Epithelial cell of esophagus (primary cell): ENCODE measurements around the gene YWHAG.
"Not testable (repeated sequence)": the region's sequence is repeated elsewhere in the genome, so short reads cannot be mapped to it uniquely, and the experiment has no call there.

Experiments used
- DNase-seq: peaks from one replicate; pipeline ENCODE4 v3.0.0; 2010; ENCODE audit warnings: low read depth
- H3K4me3 ChIP-seq: 2 replicates; pipeline ENCODE4 v1.5.1; 2011; ENCODE audit warnings: mild to moderate bottlenecking, low read length, control low read depth
- CTCF ChIP-seq: IDR thresholded peaks from 2 replicates; pipeline ENCODE4 v1.5.1; 2011; ENCODE audit warnings: low read depth, mild to moderate bottlenecking, low read length, control low read depth, inconsistent platforms; ENCODE audit not compliant: insufficient read depth; ENCODE audit errors: missing control alignments

Gene YWHAG

DNA sequence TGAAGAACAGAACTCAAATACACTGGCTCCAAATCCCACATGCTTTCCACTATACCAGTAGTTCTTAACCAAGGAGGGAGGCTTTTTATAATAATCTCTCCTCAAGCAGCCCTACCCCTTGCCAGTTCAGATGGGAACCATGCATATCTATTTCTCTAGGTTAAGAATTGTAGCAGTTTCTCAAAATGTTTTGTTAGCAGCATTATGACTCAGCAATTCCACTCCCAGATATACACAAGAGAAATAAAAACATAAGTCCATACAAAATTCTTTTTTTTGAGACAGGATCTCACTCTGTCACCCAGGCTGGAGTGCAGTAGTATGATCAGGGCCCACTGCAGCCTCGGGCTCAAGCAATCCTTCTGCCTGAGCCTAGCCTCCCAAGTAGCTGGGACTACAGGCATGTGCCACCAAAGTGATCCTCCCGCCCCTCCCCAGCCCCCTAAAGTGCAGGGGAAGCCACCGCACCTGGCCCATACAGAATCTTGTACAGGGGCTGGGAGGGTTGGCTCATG is 18.1 kb downstream of the YWHAG start:
- H3K4me3 ChIP-seq, result no peak overlapping the region
- no peak for DNase-seq
- TF ChIP-seq CTCF, result no peak

GRCh38 chr7:76338298-76339084 is 20.3 kb downstream of the YWHAG start:
- H3K4me3 ChIP-seq, result no peak overlapping the region
- TF ChIP-seq CTCF, result no peak
- DNase-seq, result peak; percentile 83

- DNase-seq, result no peak
- no peak overlapping the region for H3K4me3 ChIP-seq
- TF ChIP-seq CTCF, result no peak
Observed at GRCh38 chr7:76337147-76337546, 21.6 kb downstream of the YWHAG start.

- no peak for DNase-seq
- H3K4me3 ChIP-seq, result no peak overlapping the region
- TF ChIP-seq CTCF, result no peak
Observed at GRCh38 chr7:76336094-76336493, 22.7 kb downstream of the YWHAG start.

DNA sequence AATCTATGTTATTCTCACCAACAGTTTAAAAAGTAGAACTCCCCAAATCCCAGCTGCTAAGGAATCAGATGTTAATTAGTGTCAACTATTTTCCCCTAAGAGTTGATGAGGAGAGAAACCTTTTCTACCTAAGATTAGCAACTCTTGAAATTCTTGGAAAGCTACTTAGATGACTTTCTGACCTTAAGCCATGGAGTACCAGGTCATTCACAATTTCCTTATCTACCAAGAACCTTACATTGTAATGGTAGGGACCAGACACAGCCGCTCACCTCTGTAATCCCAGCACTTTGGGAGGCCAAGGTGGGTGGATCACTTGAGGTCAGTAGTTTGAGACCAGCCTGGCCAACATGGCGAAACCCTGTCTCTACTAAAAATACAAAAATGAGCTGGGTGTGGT is 23.4 kb downstream of the YWHAG start:
- H3K4me3 ChIP-seq, DNase-seq: not testable (repeated sequence)

DNA sequence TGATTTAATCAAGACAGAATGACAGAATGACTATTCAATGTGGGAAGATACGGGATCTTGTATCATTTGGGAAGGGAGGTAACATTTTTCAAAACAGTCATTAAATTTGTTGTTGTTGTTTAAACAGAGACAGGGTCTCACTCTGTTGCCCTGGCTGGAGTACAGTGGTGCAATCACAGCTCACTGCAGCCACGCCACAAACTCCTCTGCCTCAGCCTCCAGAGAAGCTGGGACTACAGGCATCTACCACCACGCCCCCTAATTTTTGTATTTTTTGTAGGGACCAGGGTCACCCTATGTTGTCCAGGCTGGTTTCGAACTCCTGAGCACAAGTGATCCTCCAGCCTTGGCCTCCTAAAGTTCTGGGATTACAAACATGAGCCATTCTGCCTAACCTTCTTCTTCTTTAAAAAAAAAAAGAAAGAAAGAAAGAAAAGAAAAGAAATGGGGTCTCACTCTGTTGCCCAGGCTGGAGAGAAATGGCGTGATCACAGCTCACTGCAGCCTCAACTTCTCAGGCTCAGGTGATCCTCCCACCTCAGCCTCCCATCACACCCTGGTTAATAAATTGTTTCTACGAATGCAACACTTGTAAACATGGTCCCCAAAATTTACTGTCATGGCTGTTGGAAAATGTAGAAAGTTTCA is 24.3 kb downstream of the YWHAG start:
- H3K4me3 ChIP-seq, result no peak overlapping the region
- DNase-seq, result no peak
- no peak for TF ChIP-seq CTCF

DNA sequence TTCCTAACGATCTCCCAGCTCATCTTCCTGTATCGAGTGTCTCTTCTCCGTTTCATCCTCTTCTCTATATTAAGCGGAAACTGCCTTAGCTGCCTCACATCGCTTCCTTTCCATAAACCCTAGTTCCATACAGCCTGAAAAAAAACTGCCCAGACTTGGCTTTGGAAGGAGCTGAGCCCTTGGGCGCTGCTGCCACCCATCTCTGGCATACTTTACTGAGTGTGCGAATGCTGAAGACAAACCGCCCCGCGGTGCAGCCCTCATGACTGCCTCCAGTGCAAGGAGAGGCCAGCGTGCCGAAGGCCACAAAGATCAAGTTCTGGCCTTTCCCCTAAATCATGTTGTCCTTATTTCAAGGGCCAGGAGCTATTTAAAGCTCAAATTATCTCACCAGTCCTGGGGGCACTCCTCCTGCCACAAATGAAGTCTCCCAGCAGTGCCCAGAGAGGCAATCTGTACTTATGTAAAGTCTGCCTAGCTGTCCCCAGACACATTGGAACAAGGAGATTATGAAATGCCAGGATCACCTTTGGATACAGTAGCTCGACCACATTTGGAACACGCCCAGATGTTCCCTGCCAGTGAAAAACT is 25.2 kb downstream of the YWHAG start:
- H3K4me3 ChIP-seq, result no peak overlapping the region
- no peak for TF ChIP-seq CTCF
- DNase-seq, result no peak
